ENCODE results near the gene PLEKHA7.

PLEKHA7 gene

DNA sequence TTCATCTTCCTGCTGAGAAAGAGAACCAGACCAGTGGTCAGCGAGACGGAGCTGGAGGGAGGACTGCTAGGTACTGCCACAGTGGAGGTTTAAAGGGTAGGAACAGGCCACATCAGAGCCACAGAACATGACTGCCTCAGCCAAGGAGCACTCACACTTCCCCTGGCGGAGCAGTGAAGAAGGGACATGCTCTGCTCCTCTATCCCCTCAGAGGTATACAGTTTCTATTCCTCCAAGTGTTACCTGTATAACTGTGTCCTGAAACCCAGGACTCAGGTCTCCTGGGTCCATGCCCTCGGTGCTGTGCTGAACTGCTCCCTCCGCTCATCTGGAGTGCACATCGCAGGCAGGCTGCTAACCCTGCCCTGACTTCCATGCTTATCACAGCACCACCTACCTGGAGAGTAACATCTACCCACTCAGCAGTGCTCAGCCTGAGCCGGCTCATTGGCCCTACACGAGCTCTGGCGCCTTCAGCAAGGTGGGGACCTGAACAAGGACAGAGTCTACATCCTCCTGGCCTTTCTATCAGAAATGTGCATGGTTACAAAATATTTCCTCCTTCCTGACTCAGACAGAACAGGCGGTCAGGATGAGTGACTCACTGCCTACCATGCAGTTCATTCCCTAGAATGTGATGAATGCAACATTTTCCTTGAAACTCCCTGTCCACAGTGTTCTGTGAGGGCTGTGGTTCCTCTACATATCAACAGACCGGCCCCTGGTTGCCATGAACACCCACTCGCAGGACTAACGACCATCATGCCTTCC is 222.8 kb downstream of the PLEKHA7 start:
- TF ChIP-seq, protein P1, sequence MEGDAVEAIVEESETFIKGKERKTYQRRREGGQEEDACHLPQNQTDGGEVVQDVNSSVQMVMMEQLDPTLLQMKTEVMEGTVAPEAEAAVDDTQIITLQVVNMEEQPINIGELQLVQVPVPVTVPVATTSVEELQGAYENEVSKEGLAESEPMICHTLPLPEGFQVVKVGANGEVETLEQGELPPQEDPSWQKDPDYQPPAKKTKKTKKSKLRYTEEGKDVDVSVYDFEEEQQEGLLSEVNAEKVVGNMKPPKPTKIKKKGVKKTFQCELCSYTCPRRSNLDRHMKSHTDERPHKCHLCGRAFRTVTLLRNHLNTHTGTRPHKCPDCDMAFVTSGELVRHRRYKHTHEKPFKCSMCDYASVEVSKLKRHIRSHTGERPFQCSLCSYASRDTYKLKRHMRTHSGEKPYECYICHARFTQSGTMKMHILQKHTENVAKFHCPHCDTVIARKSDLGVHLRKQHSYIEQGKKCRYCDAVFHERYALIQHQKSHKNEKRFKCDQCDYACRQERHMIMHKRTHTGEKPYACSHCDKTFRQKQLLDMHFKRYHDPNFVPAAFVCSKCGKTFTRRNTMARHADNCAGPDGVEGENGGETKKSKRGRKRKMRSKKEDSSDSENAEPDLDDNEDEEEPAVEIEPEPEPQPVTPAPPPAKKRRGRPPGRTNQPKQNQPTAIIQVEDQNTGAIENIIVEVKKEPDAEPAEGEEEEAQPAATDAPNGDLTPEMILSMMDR (IDR thresholded peaks at IDR 0.05; ENCODE audit: poor library complexity, severe bottlenecking), result no peak
- no peaks in the 10 kb centered on the region for H3K36me3 ChIP-seq (ENCODE audit: low read depth)
- peak; percentile 78 for ATAC-seq (ENCODE audit: low read depth)
- H3K4me3 ChIP-seq (ENCODE audit: severe bottlenecking), result no peak overlapping the region
- H3K27me3 ChIP-seq (ENCODE audit: insufficient read depth, poor library complexity, severe bottlenecking), result no peaks in the 10 kb centered on the region
- H3K9me3 ChIP-seq (ENCODE audit: severe bottlenecking), result no peaks in the 10 kb centered on the region
- H3K27ac ChIP-seq (ENCODE audit: poor library complexity, severe bottlenecking), result peak overlapping the region; percentile 78
- DNase-seq (ENCODE audit: low spot score), result no peak
- H3K4me1 ChIP-seq (ENCODE audit: insufficient read depth, poor library complexity, severe bottlenecking), result peaks cover 37% of the 10 kb centered on the region

DNA sequence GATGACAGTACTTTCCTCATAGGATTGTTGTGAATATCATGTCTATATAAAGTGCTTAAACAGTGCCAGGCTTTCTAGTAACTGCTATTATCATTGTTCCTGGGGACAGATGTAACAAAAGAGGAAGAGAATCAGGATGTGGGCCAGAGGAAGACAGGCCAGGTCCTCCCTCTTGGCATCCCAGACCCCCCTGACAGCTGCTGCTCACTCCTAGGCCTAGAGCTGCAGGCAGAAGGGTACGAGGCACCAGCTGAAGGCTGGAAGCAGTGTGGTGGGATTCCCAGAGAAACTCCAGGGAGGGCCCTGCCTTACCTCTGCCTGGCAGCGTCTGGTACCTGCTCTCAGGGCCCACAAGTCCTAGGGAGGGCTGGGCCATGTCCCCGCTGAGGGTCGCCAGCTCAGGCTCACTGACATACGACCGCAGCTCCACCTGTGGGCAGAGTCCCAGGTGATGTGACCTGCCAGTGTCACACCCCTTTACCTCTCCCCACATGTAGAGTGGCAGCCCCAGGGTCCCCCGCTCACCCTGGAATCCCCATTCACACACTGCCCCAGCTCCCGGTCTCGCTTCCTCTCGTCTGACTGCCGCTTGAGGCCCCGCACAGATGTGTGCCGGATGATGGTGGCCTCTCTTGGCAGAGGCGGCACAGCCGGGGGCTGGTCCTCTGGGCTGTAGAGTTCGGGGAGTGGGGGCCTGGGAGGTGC is 223.6 kb downstream of the PLEKHA7 start:
- Histone ChIP-seq H3K4me1 (ENCODE audit: insufficient read depth, poor library complexity, severe bottlenecking) (peaks cover 37% of the 10 kb centered on the region), H3K4me3 (ENCODE audit: severe bottlenecking) (no peak overlapping the region), H3K27me3 (ENCODE audit: insufficient read depth, poor library complexity, severe bottlenecking) (no peaks in the 10 kb centered on the region), H3K27ac (ENCODE audit: poor library complexity, severe bottlenecking) (peak overlapping the region; percentile 78), H3K9me3 (ENCODE audit: severe bottlenecking) (no peaks in the 10 kb centered on the region), H3K36me3 (ENCODE audit: low read depth) (no peaks in the 10 kb centered on the region)
- TF ChIP-seq, protein P1 (IDR thresholded peaks at IDR 0.05; ENCODE audit: poor library complexity, severe bottlenecking), result no peak
- no peak for DNase-seq (ENCODE audit: low spot score)
- no peak for ATAC-seq (ENCODE audit: low read depth)

DNA sequence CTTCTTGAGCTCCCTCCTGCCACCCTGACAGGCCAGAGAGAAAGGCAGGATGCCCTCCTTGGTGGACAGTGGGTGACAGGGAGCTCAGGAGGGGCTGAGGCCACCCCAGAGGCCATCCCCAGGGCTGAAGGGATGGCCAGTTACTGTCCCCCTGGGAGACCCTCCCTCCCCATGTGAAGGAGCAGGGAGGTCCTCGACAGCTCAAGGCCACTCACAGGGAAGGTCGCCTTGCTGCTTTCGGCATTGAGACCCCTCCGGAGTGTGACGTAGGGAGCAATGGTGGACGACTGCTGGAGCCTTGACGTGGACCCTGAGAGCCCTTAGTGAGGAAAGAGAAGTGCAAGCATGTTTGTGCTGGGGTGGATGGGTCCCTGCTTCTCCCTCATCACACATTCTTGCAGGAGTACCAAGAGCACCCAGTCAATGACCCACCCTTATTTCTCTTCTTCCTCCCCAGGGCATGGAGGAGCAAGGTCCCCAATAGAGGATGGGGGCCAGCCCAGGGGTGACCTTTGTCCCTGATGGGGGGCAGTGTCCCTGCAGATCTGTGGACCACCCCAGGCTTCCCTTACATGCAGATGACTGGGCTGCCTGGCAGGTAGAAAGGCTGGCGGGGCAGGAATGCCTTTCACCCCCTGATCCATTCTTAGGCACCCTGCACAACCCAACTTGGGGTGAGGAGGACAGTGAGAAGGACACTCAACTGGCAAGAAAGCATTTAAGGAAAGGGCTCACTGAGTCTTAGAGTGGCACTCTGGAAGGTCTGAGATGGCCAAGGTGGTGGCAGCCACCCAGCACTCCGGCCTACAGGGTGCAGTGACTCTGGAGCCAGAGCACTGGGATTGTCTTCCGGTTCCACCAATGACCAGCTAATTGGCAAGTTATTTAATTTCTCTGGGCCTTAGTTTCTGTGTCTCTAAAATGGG is 224.4 kb downstream of the PLEKHA7 start:
- no peak for ATAC-seq (ENCODE audit: low read depth)
- DNase-seq (ENCODE audit: low spot score), result no peak
- no peaks in the 10 kb centered on the region for H3K36me3 ChIP-seq (ENCODE audit: low read depth)
- H3K4me3 ChIP-seq (ENCODE audit: severe bottlenecking), result no peak overlapping the region
- no peaks in the 10 kb centered on the region for H3K27me3 ChIP-seq (ENCODE audit: insufficient read depth, poor library complexity, severe bottlenecking)
- H3K9me3 ChIP-seq (ENCODE audit: severe bottlenecking), result no peaks in the 10 kb centered on the region
- peaks cover 37% of the 10 kb centered on the region for H3K4me1 ChIP-seq (ENCODE audit: insufficient read depth, poor library complexity, severe bottlenecking)
- H3K27ac ChIP-seq (ENCODE audit: poor library complexity, severe bottlenecking), result peak overlapping the region; percentile 67
- TF ChIP-seq, protein P1 (IDR thresholded peaks at IDR 0.05; ENCODE audit: poor library complexity, severe bottlenecking), result no peak

DNA sequence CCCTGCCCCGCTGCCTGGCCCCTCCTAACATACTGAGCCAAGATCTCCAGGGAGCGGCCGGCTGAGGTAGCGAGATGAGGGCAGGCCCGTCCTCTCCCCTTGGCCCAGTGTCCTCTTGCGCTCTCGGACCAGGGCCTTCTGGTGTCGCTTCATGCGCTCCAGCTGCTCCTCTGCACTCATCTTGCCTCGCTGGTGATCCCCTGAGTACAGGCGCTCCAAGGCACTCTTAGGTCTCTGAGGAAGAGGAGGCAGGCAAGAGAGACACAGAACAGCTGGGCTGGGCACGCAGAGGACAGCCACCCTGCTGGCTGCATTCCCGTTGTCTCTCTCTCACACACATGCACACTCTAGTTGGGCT is 225.2 kb downstream of the PLEKHA7 start:
- Histone ChIP-seq H3K9me3 (ENCODE audit: severe bottlenecking) (no peaks in the 10 kb centered on the region), H3K27me3 (ENCODE audit: insufficient read depth, poor library complexity, severe bottlenecking) (no peaks in the 10 kb centered on the region), H3K4me1 (ENCODE audit: insufficient read depth, poor library complexity, severe bottlenecking) (peaks cover 37% of the 10 kb centered on the region), H3K27ac (ENCODE audit: poor library complexity, severe bottlenecking) (peak overlapping the region; percentile 67), H3K4me3 (ENCODE audit: severe bottlenecking) (no peak overlapping the region), H3K36me3 (ENCODE audit: low read depth) (no peaks in the 10 kb centered on the region)
- DNase-seq (ENCODE audit: low spot score) (no peak), ATAC-seq (ENCODE audit: low read depth) (no peak)
- TF ChIP-seq, protein P1 (IDR thresholded peaks at IDR 0.05; ENCODE audit: poor library complexity, severe bottlenecking), result no peak
